Testis (tissue), 2 donors: ENCODE measurements around the gene ALDH16A1.

ENCODE experiments used
- POLR2A ChIP-seq: fragments of 450-650 bp; IDR thresholded peaks from one replicate; pipeline ENCODE4 v1.6.1; 2017; ENCODE audit warnings: antibody characterized with exemption, mild to moderate bottlenecking, moderate library complexity
- TF ChIP-seq, protein P1 (sequence below), 3 experiments: fragments of 450-650 bp in 2 of 3; fragments of 200-600 bp in 1 of 3; sonication (generic) in 1 of 3; IDR thresholded peaks; one replicate each; pipeline ENCODE4 v1.5.1; 2016 to 2019; ENCODE audit warnings: antibody characterized with exemption in 3 of 3, mild to moderate bottlenecking in 2 of 3, moderate library complexity in 1 of 3

DNA sequence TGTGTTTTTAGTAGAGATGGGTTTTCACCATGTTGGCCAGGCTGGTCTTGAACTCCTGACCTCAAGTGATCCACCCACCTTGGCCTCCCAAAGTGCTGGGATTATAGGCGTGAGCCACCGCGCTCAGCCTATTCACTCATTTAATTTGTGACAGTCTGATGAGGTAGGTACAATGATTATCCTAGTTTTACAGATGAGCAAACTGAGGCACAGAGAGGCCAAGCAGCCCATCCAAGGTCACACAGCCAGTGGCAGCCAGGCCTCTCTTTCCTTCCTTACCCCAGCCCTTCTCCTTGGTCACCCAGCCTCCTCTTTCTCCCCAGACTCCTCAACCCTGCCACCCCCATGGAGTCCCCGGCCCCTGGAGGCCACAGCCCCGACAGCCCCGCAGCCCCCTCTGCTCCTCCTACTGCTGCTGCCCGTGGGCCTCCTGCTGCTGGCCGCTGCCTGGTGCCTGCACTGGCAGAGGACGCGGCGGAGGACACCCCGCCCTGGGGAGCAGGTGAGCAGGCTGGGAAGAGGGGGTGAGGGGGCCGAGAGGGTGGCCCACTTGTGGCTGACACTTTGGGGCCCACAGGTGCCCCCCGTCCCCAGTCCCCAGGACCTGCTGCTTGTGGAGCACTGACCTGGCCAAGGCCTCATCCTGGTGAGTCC lies 27.1 kb downstream of the ALDH16A1 start:
- TF ChIP-seq, protein P1, sequence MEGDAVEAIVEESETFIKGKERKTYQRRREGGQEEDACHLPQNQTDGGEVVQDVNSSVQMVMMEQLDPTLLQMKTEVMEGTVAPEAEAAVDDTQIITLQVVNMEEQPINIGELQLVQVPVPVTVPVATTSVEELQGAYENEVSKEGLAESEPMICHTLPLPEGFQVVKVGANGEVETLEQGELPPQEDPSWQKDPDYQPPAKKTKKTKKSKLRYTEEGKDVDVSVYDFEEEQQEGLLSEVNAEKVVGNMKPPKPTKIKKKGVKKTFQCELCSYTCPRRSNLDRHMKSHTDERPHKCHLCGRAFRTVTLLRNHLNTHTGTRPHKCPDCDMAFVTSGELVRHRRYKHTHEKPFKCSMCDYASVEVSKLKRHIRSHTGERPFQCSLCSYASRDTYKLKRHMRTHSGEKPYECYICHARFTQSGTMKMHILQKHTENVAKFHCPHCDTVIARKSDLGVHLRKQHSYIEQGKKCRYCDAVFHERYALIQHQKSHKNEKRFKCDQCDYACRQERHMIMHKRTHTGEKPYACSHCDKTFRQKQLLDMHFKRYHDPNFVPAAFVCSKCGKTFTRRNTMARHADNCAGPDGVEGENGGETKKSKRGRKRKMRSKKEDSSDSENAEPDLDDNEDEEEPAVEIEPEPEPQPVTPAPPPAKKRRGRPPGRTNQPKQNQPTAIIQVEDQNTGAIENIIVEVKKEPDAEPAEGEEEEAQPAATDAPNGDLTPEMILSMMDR (IDR thresholded peaks at IDR 0.05) = no peak
- TF ChIP-seq POLR2A = no peak
